ENCODE data around the gene ITGB5. TPM values are rescaled to one million over a fixed set of nuclear protein-coding genes. Genes with fewer than 3 reads are reported as not detected.

Gene ITGB5
- total and polyA plus RNA-seq, 4 donors = 21.0 to 126 (median 43.7) TPM

DNA sequence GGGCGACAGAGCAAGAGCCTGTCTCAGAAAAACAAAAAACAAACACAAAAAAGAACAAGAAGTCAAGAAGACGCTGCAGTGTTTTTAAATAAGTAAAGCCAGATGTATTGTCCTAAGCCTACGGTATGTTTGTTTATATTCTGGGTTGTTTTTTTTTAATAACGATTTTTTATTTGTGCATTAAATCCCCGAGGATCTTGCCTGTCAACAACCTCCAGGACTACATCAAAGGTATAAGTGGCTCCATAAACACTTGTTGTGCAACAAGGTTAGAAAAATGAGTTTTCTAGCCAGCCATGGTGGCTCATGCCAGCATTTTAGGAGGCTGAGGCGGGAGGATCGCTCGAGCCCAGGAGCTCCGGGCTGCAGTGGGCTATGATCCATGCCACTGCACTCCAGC lies 26.1 kb downstream of the ITGB5 start:
- ATAC-seq (ENCODE audit: insufficient read depth, low FRiP score) (no peak), DNase-seq (no peak)
- peaks cover 7 to 33% (median 13%) of the 10 kb centered on the region in 5 donors for H3K4me1 ChIP-seq (ENCODE audit: control insufficient read depth in 5 of 5, insufficient read depth in 5 of 5, low read length in 5 of 5)
- H3K9ac ChIP-seq (ENCODE audit: insufficient read depth in 1 of 2, low read length in 2 of 2) = no peak overlapping the region
- TF ChIP-seq, protein P1, sequence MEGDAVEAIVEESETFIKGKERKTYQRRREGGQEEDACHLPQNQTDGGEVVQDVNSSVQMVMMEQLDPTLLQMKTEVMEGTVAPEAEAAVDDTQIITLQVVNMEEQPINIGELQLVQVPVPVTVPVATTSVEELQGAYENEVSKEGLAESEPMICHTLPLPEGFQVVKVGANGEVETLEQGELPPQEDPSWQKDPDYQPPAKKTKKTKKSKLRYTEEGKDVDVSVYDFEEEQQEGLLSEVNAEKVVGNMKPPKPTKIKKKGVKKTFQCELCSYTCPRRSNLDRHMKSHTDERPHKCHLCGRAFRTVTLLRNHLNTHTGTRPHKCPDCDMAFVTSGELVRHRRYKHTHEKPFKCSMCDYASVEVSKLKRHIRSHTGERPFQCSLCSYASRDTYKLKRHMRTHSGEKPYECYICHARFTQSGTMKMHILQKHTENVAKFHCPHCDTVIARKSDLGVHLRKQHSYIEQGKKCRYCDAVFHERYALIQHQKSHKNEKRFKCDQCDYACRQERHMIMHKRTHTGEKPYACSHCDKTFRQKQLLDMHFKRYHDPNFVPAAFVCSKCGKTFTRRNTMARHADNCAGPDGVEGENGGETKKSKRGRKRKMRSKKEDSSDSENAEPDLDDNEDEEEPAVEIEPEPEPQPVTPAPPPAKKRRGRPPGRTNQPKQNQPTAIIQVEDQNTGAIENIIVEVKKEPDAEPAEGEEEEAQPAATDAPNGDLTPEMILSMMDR (IDR thresholded peaks at IDR 0.05; ENCODE audit: control extremely low read depth, extremely low read depth) = no peak
- WGBS, 2 donors = 78 to 88% methylated on average over 9 of the region's 9 CpGs
- H3K4me3 ChIP-seq = no peak overlapping the region
- no peaks in the 10 kb centered on the region for H3K9me3 ChIP-seq (ENCODE audit: control insufficient read depth in 4 of 4, insufficient read depth in 3 of 4, low read length in 3 of 4)
- no peaks in the 10 kb centered on the region for H3K27me3 ChIP-seq (ENCODE audit: control insufficient read depth in 3 of 3, insufficient read depth in 3 of 3, low read length in 2 of 3)
- peaks cover 0 to 9% (median 0%) of the 10 kb centered on the region in 4 donors for H3K36me3 ChIP-seq (ENCODE audit: control insufficient read depth in 4 of 4, insufficient read depth in 4 of 4, low read length in 4 of 4)
- peak overlapping the region; percentile 74 to 95 for H3K27ac ChIP-seq (ENCODE audit: low read depth in 1 of 2, low read length in 1 of 2)

DNA sequence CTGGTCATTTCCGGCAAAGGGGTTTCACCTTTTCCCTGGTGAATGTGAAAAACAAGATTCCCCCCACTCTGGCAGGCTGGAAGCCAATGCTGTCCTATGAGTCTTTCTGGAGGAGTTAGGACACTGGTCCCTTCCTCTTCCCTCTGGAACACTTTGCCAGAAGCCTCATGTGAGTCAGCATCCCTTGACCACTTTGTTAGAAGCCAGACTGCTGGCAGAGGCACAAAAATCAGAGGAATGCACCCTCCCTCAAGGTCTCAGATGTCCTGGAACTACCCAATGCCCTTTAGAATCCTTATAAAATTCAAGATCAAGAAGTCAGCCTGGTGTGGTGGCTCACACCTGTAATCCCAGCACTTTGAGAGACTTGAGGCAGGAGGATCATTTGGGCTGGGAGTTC lies 26.6 kb downstream of the ITGB5 start:
- Histone ChIP-seq H3K9me3 (ENCODE audit: control insufficient read depth in 4 of 4, insufficient read depth in 3 of 4, low read length in 3 of 4) (no peaks in the 10 kb centered on the region), H3K27me3 (ENCODE audit: control insufficient read depth in 3 of 3, insufficient read depth in 3 of 3, low read length in 2 of 3) (no peaks in the 10 kb centered on the region), H3K27ac (ENCODE audit: low read depth in 1 of 2, low read length in 1 of 2) (peak overlapping the region; percentile 74 to 95), H3K9ac (ENCODE audit: insufficient read depth in 1 of 2, low read length in 2 of 2) (no peak overlapping the region), H3K36me3 (ENCODE audit: control insufficient read depth in 4 of 4, insufficient read depth in 4 of 4, low read length in 4 of 4) (peaks cover 0 to 9% (median 0%) of the 10 kb centered on the region in 4 donors), H3K4me1 (ENCODE audit: control insufficient read depth in 5 of 5, insufficient read depth in 5 of 5, low read length in 5 of 5) (peaks cover 7 to 33% (median 13%) of the 10 kb centered on the region in 5 donors), H3K4me3 (no peak overlapping the region)
- ATAC-seq (ENCODE audit: insufficient read depth, low FRiP score) (peak; percentile 75), DNase-seq (peak in 2 of 3 donors; percentile 52 to 59)
- 60 to 81% methylated on average over 1 of the region's 1 CpG for WGBS, 2 donors
- TF ChIP-seq, protein P1 (IDR thresholded peaks at IDR 0.05; ENCODE audit: control extremely low read depth, extremely low read depth) = no peak

DNA sequence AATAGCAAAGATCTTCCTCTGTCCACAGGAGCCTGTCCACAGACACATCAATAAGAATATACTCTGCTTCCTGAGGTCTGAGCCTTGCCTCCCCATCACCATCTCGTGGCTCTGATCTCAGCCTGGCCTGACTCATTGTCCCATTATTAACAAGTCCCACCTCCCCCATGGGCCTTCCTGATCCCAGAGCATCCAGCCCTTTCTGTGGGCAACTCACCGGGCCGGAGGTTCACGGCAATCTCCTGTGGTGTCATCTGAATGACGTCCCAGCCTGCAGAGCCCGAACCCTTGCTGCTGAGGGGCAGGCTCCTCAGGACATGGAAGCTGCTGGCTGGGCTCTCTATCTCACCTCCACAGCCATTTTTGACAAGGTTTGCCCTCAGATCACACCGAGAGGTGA lies 28.1 kb downstream of the ITGB5 start:
- H3K4me3 ChIP-seq = no peak overlapping the region
- DNase-seq (peak in 1 of 3 donors; percentile 25), ATAC-seq (ENCODE audit: insufficient read depth, low FRiP score) (no peak)
- no peaks in the 10 kb centered on the region for H3K9me3 ChIP-seq (ENCODE audit: control insufficient read depth in 4 of 4, insufficient read depth in 3 of 4, low read length in 3 of 4)
- peaks cover 5 to 33% (median 13%) of the 10 kb centered on the region in 5 donors for H3K4me1 ChIP-seq (ENCODE audit: control insufficient read depth in 5 of 5, insufficient read depth in 5 of 5, low read length in 5 of 5)
- H3K27me3 ChIP-seq (ENCODE audit: control insufficient read depth in 3 of 3, insufficient read depth in 3 of 3, low read length in 2 of 3) = no peaks in the 10 kb centered on the region
- no peak overlapping the region for H3K9ac ChIP-seq (ENCODE audit: insufficient read depth in 1 of 2, low read length in 2 of 2)
- TF ChIP-seq, protein P1 (IDR thresholded peaks at IDR 0.05; ENCODE audit: control extremely low read depth, extremely low read depth) = no peak
- peak overlapping the region; percentile 28 to 62 for H3K27ac ChIP-seq (ENCODE audit: low read depth in 1 of 2, low read length in 1 of 2)
- WGBS, 2 donors = 82 to 86% methylated on average over 7 of the region's 7 CpGs
- H3K36me3 ChIP-seq (ENCODE audit: control insufficient read depth in 4 of 4, insufficient read depth in 4 of 4, low read length in 4 of 4) = peaks cover 0 to 9% (median 2%) of the 10 kb centered on the region in 4 donors

DNA sequence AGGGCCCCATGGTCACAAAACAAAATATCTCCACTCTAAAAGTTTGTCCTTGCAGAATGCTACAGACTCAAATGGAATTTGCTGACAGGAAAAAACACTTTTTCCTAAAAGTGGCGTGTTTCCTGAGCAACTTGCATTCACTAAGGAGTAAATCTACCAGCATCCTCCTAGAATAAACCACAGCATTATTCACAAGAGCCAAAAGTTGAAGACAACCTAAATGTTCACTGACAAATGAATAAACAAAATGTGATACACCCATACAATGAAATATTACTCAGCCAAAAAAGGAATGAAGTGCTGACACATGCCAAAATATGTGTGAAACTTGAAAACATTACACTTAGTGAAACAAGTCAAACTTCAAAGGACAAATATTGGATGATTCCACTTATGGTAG lies 28.9 kb downstream of the ITGB5 start:
- H3K4me3 ChIP-seq = no peak overlapping the region
- H3K27me3 ChIP-seq (ENCODE audit: control insufficient read depth in 3 of 3, insufficient read depth in 3 of 3, low read length in 2 of 3) = no peaks in the 10 kb centered on the region
- peaks cover 5 to 33% (median 13%) of the 10 kb centered on the region in 5 donors for H3K4me1 ChIP-seq (ENCODE audit: control insufficient read depth in 5 of 5, insufficient read depth in 5 of 5, low read length in 5 of 5)
- peak overlapping the region in 1 of 2 donors; percentile 22 for H3K27ac ChIP-seq (ENCODE audit: low read depth in 1 of 2, low read length in 1 of 2)
- no peak overlapping the region for H3K9ac ChIP-seq (ENCODE audit: insufficient read depth in 1 of 2, low read length in 2 of 2)
- peak in 2 of 3 donors; percentile 51 to 58 for DNase-seq
- TF ChIP-seq, protein P1 (IDR thresholded peaks at IDR 0.05; ENCODE audit: control extremely low read depth, extremely low read depth) = no peak
- 43 to 64% methylated on average over 1 of the region's 1 CpG for WGBS, 2 donors
- peaks cover 0 to 9% (median 2%) of the 10 kb centered on the region in 4 donors for H3K36me3 ChIP-seq (ENCODE audit: control insufficient read depth in 4 of 4, insufficient read depth in 4 of 4, low read length in 4 of 4)
- no peaks in the 10 kb centered on the region for H3K9me3 ChIP-seq (ENCODE audit: control insufficient read depth in 4 of 4, insufficient read depth in 3 of 4, low read length in 3 of 4)
- ATAC-seq (ENCODE audit: insufficient read depth, low FRiP score) = no peak

Measured in lung (tissue), 12 donors.